Activated T-helper 9 cell treated with anti-CD3 and anti-CD28 coated beads, Interleukin-2, amount 50 U/mL, for 16 hours (primary cell): ENCODE measurements around the gene ANKRD33.

Experiments used
- DNase-seq: peaks from one replicate; pipeline ENCODE4 v3.0.0-alpha.2; 2020; ENCODE audit warnings: low read depth

ANKRD33 gene

GRCh38 chr12:51862947-51863346 is 25.0 kb upstream of the ANKRD33 start:
- no peak for DNase-seq

GRCh38 chr12:51863363-51863932 is 24.5 kb upstream of the ANKRD33 start:
- no peak for DNase-seq

GRCh38 chr12:51863933-51864832 is 23.7 kb upstream of the ANKRD33 start:
- no peak for DNase-seq

- no peak for DNase-seq
Measured at GRCh38 chr12:51864833-51865670, 22.9 kb upstream of the ANKRD33 start.

GRCh38 chr12:51865757-51866270 is 22.1 kb upstream of the ANKRD33 start:
- no peak for DNase-seq

- no peak for DNase-seq
Measured at GRCh38 chr12:51866324-51866723, 21.6 kb upstream of the ANKRD33 start.

- DNase-seq = no peak
Measured at GRCh38 chr12:51866762-51867161, 21.1 kb upstream of the ANKRD33 start.

- DNase-seq = no peak
Measured at GRCh38 chr12:51867371-51867770, 20.5 kb upstream of the ANKRD33 start.

GRCh38 chr12:51867796-51868428 is 20.0 kb upstream of the ANKRD33 start:
- DNase-seq = no peak

- DNase-seq = no peak
Measured at GRCh38 chr12:51868821-51869495, 18.9 kb upstream of the ANKRD33 start.

- no peak for DNase-seq
Measured at GRCh38 chr12:51869496-51869865, 18.4 kb upstream of the ANKRD33 start.

- DNase-seq = no peak
Measured at GRCh38 chr12:51869931-51870330, 18.0 kb upstream of the ANKRD33 start.

- DNase-seq = no peak
Measured at GRCh38 chr12:51870504-51870903, 17.4 kb upstream of the ANKRD33 start.

GRCh38 chr12:51871126-51871525 is 16.8 kb upstream of the ANKRD33 start:
- DNase-seq = no peak

- no peak for DNase-seq
Measured at GRCh38 chr12:51871918-51872688, 15.8 kb upstream of the ANKRD33 start.

- DNase-seq = no peak
Measured at GRCh38 chr12:51872689-51872981, 15.3 kb upstream of the ANKRD33 start.

- DNase-seq = no peak
Measured at GRCh38 chr12:51873251-51873994, 14.5 kb upstream of the ANKRD33 start.

GRCh38 chr12:51874000-51874399 is 13.9 kb upstream of the ANKRD33 start:
- no peak for DNase-seq

GRCh38 chr12:51874486-51874885 is 13.4 kb upstream of the ANKRD33 start:
- DNase-seq = no peak

GRCh38 chr12:51879102-51879501 is 8.8 kb upstream of the ANKRD33 start:
- no peak for DNase-seq
